Measurements from ENCODE around the gene TBCA.

Gene TBCA

DNA sequence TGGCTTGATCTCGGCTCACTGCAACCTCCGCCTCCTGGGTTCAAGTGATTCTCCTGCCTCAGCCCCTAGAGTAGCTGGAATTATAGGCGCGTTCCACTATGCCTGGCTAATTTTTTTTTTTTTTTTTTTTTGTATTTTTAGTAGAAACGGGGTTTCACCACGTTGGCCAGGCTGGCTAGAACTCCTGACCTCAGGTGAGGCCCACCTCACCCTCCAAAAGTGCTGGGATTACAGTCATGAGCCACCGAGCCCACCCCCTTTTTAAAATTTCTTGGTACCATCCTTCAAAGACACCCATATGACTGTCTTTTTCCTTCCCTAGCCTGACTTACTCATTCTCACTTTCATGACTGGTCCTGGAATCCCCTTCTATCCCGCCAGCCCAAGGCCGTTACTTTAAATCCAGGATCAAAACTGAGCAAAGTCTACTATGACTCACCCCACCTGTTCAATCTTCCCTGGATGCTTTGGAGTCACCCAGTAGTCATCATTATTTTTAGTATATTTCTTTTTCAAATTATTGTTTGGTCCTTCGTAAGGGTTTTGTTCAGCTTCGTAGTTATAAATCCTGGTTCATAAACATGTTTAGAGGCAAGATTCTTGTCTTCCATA is 1.2 kb upstream of the TBCA start:
- Mint-ChIP-seq H3K4me1 (peaks cover 27% of the 10 kb centered on the region), H3K4me3 (peak overlapping the region; percentile 59 to 75 (median 64)), H3K9me3 (no peaks in the 10 kb centered on the region), H3K27me3 (ENCODE audit: low read depth) (no peaks in the 10 kb centered on the region), H3K27ac (peak overlapping the region in 2 of 3 experiments; percentile 5 to 34), H3K36me3 (ENCODE audit: low read depth) (peaks cover 11% of the 10 kb centered on the region)
- TF ChIP-seq, protein P1, sequence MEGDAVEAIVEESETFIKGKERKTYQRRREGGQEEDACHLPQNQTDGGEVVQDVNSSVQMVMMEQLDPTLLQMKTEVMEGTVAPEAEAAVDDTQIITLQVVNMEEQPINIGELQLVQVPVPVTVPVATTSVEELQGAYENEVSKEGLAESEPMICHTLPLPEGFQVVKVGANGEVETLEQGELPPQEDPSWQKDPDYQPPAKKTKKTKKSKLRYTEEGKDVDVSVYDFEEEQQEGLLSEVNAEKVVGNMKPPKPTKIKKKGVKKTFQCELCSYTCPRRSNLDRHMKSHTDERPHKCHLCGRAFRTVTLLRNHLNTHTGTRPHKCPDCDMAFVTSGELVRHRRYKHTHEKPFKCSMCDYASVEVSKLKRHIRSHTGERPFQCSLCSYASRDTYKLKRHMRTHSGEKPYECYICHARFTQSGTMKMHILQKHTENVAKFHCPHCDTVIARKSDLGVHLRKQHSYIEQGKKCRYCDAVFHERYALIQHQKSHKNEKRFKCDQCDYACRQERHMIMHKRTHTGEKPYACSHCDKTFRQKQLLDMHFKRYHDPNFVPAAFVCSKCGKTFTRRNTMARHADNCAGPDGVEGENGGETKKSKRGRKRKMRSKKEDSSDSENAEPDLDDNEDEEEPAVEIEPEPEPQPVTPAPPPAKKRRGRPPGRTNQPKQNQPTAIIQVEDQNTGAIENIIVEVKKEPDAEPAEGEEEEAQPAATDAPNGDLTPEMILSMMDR (IDR thresholded peaks at IDR 0.05; ENCODE audit: unreplicated experiment in 3 of 3): no peak

DNA sequence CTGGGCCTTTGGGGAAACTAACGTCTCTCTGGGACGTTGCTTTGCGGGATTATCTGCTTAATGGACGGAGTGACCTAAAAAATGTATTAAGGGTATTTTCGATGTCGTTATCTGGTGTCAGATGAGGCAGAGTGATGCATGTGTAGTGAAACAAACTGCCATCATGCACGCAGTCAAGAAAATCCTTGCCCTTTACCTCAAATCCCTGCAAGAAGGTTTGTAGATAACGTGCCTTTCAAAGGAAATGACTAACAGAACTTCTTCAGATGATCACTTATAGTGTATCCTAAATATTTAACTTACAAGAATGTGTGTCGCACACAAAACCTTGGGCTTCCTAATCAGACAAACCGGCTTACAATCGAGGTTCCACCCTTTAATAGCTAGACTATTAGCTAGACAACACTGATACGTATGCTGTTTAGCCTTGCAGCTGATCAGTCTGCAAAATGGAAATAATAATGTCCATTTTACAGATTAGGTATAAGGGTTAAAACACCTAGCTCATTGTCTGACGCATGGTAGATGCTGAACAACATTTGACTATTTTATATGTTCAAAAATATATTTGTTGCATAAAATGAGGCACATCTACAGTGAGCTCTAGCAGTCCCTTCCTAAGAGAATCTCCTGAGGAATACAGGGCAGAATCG is 541 bp upstream of the TBCA start:
- peak overlapping the region; percentile 84 to 95 (median 88) for H3K4me3 Mint-ChIP-seq
- TF ChIP-seq, protein P1 (IDR thresholded peaks at IDR 0.05; ENCODE audit: unreplicated experiment in 3 of 3): no peak
- H3K27ac Mint-ChIP-seq: peak overlapping the region; percentile 81 to 99 (median 95)
- H3K4me1 Mint-ChIP-seq: peaks cover 32% of the 10 kb centered on the region
- H3K9me3 Mint-ChIP-seq: no peaks in the 10 kb centered on the region
- H3K36me3 Mint-ChIP-seq (ENCODE audit: low read depth): peaks cover 18% of the 10 kb centered on the region
- no peaks in the 10 kb centered on the region for H3K27me3 Mint-ChIP-seq (ENCODE audit: low read depth)

DNA sequence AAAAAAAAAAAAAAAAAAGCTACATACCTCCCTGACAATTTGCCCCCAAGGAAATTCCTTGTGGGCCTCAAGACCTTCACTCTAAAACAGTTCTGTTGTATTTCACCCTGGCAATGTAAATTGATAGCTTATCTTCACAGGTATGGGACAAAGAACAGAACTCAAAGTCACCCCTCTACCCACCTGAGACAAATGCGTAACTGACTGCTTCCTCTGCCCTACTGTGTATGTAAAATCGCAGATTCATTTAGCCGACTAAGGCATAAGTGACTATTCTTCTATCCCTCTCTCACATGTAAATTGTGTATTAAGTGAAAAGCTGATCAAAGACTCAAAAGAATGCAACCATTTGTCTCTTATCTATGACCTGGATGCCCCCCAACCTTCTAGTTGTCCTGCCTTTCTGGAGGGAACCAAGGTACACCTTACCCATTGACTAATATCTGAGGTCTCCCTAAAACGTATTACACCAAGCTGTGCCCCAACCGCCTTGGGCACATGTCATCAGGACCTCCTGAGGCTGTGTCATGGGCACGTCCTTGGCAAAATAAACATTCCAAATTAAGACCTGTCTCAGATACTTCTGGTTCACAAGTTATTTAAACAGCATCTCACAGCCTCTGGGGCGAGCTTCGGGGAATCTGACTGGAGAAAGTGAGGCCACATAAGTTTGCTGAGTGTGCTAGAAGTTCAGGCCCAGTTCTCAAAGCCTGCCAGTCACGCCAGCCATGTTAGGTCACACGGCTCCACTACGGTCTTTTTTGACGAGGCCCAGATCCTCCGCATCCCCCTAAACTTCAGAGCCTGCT is 954 bp downstream of the TBCA start:
- Mint-ChIP-seq H3K4me3 (peak overlapping the region; percentile 84 to 97 (median 96)), H3K27me3 (ENCODE audit: low read depth) (no peaks in the 10 kb centered on the region)

DNA sequence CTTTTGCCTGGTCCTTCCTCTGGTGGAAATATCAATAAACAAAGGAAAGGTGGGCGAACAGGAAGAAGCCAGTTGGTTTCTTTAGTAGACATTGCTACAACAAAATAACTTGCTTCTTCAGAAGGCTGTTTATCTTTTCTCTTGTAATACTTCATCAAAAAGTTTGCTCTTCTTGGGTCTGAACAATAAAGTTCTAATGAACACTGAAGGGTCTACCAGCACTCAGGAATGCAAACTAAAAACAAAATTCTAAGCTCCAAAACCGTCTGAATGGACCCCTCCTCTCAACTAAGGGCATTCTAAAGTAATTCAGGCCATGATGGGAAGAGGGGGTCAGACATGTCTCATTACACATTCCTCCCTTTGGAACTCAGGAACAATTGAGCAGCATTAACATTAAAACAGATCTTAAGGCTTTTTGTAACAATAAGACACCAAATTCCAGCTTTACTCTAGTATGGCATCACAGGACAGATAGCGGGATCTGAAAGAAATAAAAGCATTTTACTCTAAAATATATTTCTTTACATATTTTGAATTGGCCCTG is 2.3 kb downstream of the TBCA start:
- no peaks in the 10 kb centered on the region for H3K27me3 Mint-ChIP-seq (ENCODE audit: low read depth)
- TF ChIP-seq, protein P1 (IDR thresholded peaks at IDR 0.05; ENCODE audit: unreplicated experiment in 3 of 3): no peak

More for the DNA sequence above, 954 bp downstream of the TBCA start:
- peaks cover 5% of the 10 kb centered on the region for H3K9me3 Mint-ChIP-seq
- H3K36me3 Mint-ChIP-seq (ENCODE audit: low read depth): peaks cover 31% of the 10 kb centered on the region
- TF ChIP-seq, protein P1 (IDR thresholded peaks at IDR 0.05; ENCODE audit: unreplicated experiment in 3 of 3): no peak
- peaks cover 40% of the 10 kb centered on the region for H3K4me1 Mint-ChIP-seq
- H3K27ac Mint-ChIP-seq: peak overlapping the region; percentile 81 to 99 (median 98)

DNA sequence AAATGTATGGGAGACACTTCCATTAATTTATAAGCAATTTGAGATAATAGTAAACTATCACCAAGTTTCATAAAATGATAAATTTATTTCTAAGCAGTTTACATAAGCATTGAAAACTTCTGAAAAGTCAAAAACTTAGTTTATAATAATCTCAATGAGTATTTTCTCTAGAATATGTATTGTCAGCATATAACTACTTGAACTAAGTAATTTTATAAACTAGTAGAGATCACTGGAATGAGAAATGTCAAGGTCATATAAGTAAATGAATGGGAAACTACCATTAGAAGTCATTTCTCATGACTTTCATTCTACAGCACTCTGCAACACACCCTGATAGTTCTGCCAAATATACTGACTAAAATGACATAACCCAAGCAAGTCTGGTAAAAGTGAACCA is 3.4 kb downstream of the TBCA start:
- H3K27me3 Mint-ChIP-seq (ENCODE audit: low read depth): no peaks in the 10 kb centered on the region
- TF ChIP-seq, protein P1 (IDR thresholded peaks at IDR 0.05; ENCODE audit: unreplicated experiment in 3 of 3): no peak
- no peak overlapping the region for H3K27ac Mint-ChIP-seq
- H3K36me3 Mint-ChIP-seq (ENCODE audit: low read depth): peaks cover 53% of the 10 kb centered on the region
- H3K4me3 Mint-ChIP-seq: peak overlapping the region in 2 of 3 experiments; percentile 42 to 97
- peaks cover 40% of the 10 kb centered on the region for H3K4me1 Mint-ChIP-seq
- peaks cover 9% of the 10 kb centered on the region for H3K9me3 Mint-ChIP-seq

More for the DNA sequence above, 2.3 kb downstream of the TBCA start:
- peaks cover 7% of the 10 kb centered on the region for H3K9me3 Mint-ChIP-seq
- H3K4me3 Mint-ChIP-seq: peak overlapping the region; percentile 52 to 97 (median 96)
- peaks cover 42% of the 10 kb centered on the region for H3K36me3 Mint-ChIP-seq (ENCODE audit: low read depth)
- H3K27ac Mint-ChIP-seq: peak overlapping the region in 1 of 3 experiments; percentile 11
- H3K4me1 Mint-ChIP-seq: peaks cover 40% of the 10 kb centered on the region

Measured in nephron (organoid).